NCI-H446 treated with DMSO at 0.1 percent for 48 hours (cell line): ENCODE measurements around the gene SMIM20.
"Not testable (repeated sequence)": the region's sequence is repeated elsewhere in the genome, so short reads cannot be mapped to it uniquely, and the experiment has no call there.

ENCODE experiments used
- DNase-seq: peaks from one replicate; lab custom pipeline; 2025; lab: John Stamatoyannopoulos, UW

Gene SMIM20

DNA sequence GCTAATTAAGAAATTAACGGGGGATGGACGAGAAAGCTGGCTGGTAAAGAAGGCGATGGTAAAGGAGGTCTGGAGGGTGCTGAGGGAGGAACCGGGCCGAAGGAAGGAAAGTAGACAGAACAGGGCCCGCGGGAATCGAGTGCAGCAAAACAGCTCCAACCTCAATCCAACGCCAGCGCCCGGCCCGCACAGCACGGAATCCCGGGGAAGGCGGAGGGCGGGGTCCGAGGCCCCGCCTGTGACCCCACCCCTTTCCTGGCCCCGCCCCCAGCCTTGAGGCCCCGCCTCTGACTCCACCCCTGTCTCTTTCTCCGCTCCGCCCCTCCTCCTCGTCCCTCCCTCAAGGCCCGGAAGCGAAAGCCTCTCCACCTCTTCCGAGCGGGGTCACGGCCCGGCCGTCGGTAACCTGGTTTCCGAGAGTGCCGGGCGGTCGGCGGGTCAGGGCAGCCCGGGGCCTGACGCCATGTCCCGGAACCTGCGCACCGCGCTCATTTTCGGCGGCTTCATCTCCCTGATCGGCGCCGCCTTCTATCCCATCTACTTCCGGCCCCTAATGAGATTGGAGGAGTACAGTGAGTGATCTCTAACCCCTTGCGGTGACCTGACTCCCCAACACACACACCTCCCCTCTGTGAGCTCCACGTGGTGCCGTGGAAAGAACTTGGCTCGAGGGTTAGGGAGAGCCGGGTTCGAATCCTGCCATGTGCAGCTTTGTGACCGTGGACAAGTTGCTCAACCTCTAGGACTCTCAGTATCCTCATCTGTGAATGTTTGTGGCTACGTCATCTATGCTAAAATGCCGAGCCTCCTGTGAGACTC, at the start of gene SMIM20:
TSS of gene SMIM20 (plus strand) at position 370 of the 819 bp plus-strand sequence. CDS start at position 464, 94 bp downstream.
- DNase-seq, result peak; percentile 71

DNA sequence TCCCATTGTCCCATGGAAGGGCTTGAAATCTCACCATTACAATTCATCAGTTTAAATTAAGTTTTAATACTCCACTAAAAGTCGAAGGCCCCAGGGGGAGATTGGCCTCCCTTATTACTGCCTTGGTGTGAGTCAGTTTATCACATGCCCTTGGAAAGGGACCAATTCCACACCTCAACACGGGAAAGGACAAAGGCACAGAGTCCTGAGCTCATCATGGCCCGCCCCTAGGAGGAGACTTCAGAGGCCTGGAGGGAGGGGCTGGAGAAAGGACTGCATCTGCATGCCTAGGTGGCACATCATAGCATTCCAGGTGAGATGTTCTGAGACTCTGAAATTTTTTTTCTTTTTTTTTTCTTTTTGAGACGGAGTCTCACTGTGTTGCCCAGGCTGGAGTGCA, 48.4 kb upstream of the SMIM20 start:
- no peak for DNase-seq

DNA sequence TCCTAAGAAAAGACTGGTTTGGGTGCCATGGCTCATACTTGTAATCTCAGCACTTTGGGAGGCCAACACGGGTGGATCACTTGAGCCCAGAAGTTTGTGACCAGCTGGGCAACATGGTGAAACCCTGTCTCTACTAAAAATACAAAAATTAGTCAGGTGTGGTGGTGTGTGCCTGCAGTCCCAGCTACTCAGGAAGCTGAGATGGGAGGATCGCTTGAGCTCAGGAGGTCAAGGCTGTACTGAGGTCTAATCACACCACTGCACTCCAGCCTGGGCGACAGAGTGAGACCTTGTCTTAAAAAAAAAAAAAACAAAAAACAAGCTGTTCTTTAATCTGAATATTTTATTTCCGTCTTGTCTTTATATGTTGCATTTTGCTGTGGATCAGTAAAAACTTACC, 47.6 kb upstream of the SMIM20 start:
- not testable (repeated sequence) for DNase-seq

DNA sequence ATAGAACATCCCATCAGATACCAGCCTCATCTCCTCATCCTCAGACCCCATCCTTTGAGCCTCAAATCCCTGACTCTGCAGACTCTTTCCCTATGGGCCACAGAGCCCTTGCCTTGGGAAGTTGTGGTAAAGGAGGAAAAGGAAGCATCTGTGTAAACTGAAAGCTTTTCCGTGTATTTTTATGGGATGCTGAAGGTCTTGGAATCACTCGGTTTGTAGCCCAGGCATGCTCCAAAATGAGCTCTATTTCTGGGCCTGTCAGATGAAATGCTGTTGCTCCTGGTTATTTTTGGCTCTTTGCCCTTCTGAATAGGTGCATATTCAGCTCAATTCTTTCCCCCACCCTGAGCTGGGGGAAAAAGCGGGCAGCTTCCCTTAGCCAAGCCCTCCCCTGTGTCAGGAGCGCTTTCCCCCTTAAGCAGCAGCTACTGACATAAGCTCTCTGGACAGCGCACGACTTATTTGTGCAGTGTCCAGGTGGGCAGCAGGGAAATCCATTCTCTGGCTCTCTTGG, 46.2 kb upstream of the SMIM20 start:
- no peak for DNase-seq

DNA sequence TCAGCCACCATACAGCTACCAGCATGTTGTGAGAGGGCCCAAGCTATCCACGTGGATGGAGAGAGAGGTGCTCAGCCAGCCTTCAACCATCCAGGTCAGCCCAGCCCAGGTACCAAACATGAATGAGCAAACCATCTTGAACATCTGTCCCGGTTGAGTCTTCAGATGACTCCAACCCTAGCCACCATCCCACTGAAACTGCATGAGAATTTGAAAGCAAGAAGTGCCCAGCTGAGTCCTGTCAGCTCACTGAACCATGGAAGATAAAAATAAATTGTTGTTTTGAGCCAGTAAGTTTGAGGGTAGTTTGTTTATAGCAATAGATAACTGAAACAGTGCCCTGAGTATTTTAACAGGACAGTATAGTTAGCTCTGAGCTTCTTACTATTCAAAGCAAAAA, 43.9 kb upstream of the SMIM20 start:
- no peak for DNase-seq

DNA sequence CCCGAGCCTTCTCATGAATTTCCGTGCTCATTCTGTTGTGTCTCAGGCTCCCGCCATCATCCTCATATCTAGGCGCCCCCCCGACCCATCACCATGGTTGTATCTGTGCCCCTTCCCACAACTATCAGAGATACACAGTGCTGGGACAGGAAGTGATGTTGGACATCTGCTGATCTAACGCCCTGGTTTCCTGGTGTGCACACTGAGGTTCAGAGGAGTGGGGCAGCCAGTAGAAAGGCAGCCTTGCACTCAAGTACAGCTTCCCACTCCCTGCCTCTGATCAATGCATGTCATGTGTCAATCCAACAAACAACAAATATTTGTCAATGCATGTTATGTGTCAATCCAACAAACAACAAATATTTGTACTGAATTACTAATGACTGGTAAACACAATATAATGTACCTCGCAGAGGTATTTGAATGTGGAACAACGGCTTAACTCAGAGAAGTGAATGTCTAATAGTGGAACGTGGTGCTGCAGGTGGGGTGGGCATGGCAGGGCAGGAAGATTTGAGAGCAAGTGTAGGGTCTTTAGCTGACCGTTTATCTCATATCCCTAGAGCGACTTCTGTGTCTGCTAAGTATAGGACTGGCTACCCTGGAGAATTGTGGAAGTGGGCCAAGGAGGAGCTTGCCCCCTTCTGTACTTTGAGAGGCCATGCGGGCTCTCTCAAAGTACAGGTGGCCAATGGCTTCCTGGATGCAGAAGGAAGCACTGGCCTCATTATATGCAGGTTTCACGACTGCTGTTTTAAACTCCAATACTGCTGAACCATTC, 41.0 kb upstream of the SMIM20 start:
- no peak for DNase-seq

DNA sequence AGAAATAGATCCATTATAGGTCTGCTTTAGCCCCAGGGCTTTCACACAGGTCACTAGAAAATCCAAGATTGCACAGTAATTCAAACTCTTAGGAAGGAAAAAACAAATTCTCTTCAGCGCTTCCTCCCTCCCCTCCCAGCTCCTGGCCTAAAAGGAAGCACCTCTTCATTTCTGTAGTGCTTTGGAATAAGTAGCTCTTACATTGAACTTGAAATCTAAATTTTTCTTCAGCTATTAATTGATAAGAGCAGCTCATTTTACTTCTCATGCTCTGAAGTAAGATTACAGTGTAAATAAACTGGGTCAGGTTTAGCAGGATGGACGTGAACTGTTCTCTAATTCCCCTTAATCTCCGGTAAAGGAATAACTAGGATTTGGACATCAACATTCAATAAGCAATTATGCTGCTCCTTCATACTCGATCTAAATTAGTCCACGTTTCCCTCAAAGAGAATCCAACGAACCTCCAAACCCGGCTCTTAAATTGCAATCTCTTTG, 40.3 kb upstream of the SMIM20 start:
- DNase-seq, result no peak

DNA sequence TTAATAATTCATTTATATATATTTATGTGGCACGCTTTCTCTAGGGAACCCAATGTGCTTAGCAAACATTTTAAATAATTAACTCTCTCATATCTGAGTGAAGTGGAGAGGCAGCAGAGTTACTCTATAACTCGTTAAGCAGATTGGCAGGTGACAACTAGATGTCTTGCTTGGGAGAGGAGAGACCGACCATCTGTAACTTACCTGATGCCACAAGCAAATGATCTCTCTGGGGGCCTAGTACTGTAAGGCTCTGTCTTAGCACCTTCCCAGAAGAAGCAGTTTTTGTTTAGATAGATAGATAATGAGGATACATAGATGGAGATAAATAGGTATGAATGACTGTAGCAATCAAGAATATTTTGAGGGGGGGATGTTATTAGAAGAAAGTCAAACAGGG, 39.4 kb upstream of the SMIM20 start:
- no peak for DNase-seq

DNA sequence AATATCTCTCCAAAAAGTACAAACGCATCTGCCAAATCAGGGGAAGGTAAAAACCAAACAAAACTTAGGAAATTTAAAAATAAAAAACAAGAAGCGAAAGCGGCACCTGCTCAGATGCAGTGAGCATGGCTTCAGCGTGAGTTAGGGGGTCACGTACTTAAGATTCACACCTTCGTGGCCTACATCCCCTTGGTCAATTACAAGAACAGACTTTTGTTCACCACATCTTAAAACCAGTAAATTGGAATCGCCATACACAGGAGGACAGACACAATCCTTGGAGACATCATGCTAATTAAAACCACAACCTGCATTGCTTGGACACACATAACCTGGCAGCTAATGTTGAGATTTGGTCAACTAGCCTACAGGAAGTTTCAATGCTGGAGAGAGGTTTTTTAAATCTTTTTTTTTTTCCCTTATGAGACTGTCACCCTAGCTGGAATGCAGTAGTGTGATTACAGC, 38.7 kb upstream of the SMIM20 start:
- no peak for DNase-seq

DNA sequence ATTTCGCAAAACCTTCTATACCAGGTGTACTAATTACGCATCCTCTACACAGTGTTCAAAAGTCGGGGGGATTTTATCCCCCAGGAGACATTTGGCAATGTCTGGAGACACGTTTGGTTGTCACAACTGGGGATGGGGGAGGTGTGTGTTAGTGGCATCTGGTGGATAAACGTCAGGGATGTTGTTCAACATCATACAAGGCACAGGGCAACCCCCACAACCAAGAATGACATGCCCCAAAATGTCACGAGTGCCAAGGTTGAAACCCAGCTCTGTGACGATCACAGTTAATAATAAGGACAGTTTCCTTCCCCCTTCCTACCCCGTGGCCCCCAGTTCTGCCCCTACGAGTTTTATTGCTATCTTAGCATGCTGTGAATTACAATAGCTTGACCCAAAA, 35.3 kb upstream of the SMIM20 start:
- DNase-seq, result no peak

DNA sequence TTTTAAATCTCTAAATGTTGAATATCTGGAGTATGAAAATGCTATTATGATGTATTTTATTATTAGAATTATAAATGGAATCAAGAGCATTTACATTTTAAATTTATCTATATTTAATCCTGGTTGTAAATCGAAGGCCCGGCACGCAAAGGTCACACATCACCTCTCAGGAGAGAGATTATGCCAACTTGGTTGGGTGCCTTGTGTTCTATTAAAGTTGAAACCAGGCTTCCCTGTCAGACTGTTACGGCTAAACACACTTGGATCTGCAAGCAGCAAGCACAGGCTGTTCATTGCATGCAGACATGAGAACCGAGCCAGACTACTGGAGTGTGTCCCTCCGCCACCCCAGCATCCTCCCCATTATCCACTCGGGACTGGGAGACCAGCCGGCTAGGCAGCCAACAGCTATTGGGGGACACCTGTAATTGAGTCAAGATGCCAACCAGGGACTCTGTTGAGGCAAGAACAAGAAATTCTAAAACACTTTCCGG, 34.9 kb upstream of the SMIM20 start:
- no peak for DNase-seq

DNA sequence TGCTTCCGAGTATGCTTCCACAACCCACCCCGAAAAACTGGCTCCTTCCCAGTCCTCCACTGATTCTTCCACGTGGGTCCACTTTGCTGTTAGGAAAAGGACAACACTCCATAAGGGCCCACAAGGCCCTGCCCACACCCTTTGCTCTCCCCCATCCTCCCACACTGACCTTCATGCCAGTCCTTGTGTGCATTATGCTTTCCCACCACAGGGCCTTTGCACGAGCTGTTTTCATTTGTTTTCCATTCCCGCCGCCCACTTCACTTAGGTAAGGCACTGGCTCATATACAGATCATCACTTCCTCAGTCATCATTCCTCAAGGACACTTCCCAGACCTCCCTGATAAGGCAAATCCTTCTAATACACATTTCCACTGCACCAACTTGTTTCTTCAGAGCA, 34.4 kb upstream of the SMIM20 start:
- no peak for DNase-seq

DNA sequence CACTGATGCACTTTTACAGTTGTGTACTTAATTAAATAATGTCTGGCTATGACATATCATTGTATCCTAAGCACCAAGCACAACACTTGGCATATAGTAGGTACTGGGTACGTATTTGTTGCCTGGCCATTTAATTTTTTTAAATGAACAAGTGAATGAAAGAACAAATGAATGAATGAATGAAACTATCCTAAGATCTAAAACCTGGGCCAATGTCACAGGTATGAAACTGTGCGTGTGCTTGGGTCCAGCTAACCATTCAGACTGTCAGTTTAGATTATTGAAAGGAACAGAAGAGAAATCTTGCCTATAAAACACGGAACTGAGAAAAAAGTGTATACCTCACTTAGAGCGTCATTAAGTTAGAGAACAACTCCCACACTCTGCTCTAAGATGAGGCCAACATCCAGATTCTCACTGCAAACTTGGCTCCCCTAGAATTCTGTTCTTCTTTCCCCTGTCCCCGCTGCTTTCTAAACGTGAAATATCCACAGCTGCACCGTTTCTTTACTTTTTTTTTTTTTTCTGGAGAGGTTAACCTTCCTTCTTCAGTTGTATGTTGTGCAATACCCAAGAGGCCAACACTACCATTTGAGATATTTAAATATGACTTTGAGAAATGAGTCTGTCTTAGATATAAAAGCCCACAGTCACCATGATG, 33.9 kb upstream of the SMIM20 start:
- DNase-seq, result no peak

DNA sequence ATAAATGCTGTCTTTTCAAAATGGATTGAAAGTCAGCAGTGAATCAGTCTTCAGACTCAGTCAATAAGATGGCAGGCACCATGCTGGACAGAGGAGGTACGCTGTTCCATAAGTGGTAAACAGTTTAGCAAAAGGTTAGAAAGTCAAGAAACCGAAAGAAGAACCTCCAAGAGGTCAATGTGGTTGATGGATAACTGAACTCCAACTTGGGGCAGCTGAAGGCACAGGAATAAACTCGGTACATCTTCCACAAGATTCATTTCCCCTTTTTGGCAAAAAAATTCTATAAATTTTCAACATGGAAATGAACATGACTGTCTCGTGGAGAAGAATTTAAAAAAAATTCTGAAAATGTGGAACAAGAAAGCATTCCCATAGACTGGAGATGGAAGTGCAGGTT, 32.8 kb upstream of the SMIM20 start:
- DNase-seq, result no peak

DNA sequence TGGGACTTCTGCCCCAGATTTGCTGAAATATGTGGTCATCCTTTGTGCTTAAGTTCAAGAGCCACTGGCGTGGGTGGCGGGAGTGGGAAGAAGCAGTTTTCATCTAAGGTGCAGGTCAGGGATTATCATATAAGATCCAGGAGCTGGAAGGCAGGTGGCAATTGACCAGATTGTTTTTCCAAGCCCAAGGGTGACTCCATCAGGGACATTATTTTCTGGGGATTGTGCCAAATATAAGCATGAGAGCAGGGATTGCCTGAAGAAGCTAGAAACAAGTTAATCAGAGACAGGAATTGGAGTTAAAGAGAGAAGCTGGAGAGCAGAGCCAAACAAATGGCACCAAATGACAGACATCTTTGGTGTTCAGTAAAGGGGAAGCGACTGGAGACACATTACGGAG, 31.8 kb upstream of the SMIM20 start:
- no peak for DNase-seq

DNA sequence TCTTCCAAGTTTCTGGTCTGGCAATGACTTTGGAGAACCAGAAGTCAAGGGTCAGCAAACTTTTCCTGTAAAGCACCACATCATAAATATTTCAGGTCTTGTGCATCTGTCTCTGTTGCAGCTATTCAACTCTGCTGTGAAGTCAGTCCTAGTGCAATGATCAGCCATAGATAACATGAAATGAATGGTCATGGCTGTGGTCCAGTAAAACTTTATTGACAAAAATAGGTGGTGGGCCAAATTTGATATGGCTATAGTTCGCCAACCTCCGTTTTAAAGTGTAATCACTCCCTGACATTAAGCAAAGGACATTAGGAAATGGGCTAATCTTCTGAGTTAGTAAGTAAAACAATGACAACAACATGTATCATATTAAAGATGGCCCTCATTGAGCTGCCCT, 30.5 kb upstream of the SMIM20 start:
- no peak for DNase-seq

DNA sequence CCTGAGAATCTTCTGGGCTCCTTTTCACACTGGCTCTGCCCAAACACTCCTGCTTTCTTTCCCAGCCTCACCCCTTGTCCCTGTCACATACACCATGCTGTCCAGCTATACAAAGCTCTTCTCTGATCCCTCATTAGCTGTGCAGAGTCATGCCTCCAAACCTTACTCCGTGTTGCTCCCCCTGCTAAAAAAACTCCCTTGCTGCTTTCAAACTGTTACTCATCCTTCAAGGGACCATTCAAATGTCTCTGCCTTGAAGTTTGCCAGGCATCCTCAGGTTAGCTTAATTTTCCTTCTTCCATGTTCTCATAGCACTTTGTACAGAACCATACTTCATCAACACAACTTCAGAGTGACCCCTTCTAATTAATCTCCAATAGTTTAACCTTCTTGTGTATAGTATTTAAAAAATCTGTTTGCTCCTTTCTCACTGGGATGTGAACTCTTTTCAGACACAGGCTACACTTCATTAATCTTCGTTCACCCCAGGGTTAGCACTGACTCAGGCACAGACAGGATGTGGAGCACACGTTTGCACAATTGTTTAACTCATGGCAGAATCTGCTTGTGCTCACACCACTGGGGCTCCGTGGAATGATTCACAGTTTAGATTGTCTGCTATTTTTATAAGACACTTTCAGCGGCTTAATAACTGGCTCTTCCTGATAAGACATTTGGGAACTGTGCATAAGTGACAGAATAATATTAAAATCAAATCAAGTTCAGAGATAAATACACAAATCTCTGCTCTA, 29.8 kb upstream of the SMIM20 start:
- DNase-seq, result no peak

DNA sequence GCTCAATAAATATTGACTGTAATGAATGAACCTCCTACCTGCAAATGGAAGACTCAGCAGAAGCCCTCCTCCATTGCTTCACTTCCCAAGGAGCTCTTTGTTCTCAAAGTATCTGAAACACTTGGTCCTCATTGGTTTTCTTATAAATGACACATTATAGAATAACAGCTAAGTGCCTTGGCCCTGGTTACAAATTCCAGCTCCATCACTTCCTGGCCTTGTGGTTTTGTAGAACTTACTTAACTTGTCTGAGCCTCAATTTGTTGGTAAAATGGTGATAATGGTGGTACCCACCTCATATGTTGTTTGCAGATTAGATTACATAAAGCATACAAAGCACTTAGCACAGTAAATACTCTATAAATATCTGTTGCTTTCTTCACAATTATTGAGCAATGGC, 25.2 kb upstream of the SMIM20 start:
- no peak for DNase-seq

DNA sequence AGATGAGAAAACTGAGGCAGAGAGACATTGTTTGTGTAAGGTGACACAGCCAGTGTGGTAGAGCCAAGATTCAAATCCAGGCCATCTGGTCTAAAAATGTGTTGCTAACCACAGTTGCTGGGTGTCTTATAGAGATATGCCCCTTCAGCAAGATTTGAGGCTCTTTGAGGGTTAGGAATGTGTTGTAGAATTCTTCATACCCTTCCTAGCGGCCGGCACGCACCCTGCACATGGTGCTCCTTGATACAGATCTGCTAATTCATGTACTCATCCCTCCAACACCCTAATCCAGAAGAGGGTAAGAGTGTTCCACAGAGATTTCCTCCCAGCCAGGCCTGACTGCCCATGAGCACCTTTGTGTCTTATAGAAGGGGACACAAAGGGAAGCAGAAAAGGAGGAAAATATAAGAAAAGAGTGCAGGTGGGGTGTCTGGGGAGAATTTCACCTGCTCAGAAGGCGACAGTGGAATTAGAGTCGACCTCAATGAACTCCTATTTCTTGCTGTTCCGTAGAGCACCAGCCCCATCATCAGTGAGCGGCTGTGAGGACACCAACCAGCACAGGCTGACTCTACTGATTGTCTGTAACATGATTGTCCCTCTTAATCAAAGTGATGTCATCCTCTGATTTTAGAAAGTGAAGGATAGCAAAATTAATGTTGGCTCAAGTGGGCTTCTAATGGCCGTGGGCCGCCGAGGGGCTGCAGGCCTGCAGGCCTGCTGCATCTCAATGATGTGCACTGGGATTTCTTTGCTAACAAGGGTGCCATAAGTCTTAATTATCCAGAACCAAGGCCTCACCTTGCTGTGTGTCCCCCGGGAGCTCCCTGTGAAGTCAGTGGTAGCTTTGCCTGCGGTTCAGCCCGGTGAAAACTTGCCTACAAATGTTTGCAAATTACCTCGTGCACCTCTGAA, 24.2 kb upstream of the SMIM20 start:
- no peak for DNase-seq
